ENCODE results near the gene MYMX. TPM values are rescaled to one million over a fixed set of nuclear protein-coding genes. Genes with fewer than 3 reads are reported as not detected.
A peak's percentile ranks its signal among the peaks of the same experiment; 100 is the strongest.

The MYMX gene
- total RNA-seq (2016; rRNA removed; fragmentation: Illumina TruSeq; extraction: Trizol) (not detected in 2 replicates), polyA plus RNA-seq (2011; rRNA removed) (0.14 TPM in 1 of 2 replicates, not detected in the other), polyA minus RNA-seq (2011; rRNA and poly(A)+ RNA removed; ENCODE audit: low replicate concordance) (not detected in 2 replicates), Bru-seq, nascent RNA (not detected), BruChase-seq, experiment 1, labeled RNA remaining after a 6-hour chase (percentile 23 among the genes with signal in this experiment), BruChase-seq, experiment 2, labeled RNA remaining after a 2-hour chase (not detected)
- total RNA-seq (2016; cell fraction: cytosol; rRNA removed; fragmentation: Illumina TruSeq; extraction: Trizol; ENCODE audit: low read depth): not detected in 2 replicates
- not detected in 2 replicates for total RNA-seq (2016; cell fraction: insoluble cytoplasmic fraction; rRNA removed; fragmentation: Illumina TruSeq; extraction: Trizol)
- not detected in 2 replicates for total RNA-seq (2016; cell fraction: membrane; rRNA removed; fragmentation: Illumina TruSeq; extraction: Trizol)
- total RNA-seq (2016; cell fraction: nucleus; rRNA removed; fragmentation: Illumina TruSeq; extraction: Trizol): not detected in 2 replicates
- polyA plus RNA-seq (2011; cell fraction: cytosol; rRNA removed): 0.09 TPM in 1 of 2 replicates, not detected in the other
- 0.24 TPM in 1 of 2 replicates, not detected in the other for polyA plus RNA-seq (2011; cell fraction: nucleus; rRNA removed)
- polyA plus RNA-seq (2012): not detected in 2 replicates
- not detected in 2 replicates for polyA plus RNA-seq (2016; cell fraction: cytosol; fragmentation: Illumina TruSeq; extraction: Trizol; ENCODE audit: low read depth)
- polyA plus RNA-seq (2016; cell fraction: insoluble cytoplasmic fraction; fragmentation: Illumina TruSeq; extraction: Trizol; ENCODE audit: low read depth): not detected in 2 replicates
- not detected in 2 replicates for polyA plus RNA-seq (2016; cell fraction: membrane; fragmentation: Illumina TruSeq; extraction: Trizol; ENCODE audit: low read depth)
- polyA plus RNA-seq (2016; cell fraction: nucleus; fragmentation: Illumina TruSeq; extraction: Trizol; ENCODE audit: insufficient read depth, low read depth): not detected in 2 replicates
- not detected in 2 replicates for polyA minus RNA-seq (2011; cell fraction: cytosol; rRNA and poly(A)+ RNA removed)
- not detected in 2 replicates for polyA minus RNA-seq (2011; cell fraction: nucleus; rRNA and poly(A)+ RNA removed)
- long read RNA-seq, experiment 1: 0 reads
- long read RNA-seq, experiment 2: 0 reads

- ChIA-PET POLR2A (interaction anchor here (0.6 to 1.2 kb wide), 3 partner anchors 21 to 24 kb away, joined by 3 to 5 read pairs (median 5); no protein-coding TSS in a partner anchor), CTCF (ENCODE audit: low intra/inter-chr PET ratio, low total read pairs) (no interaction called here)
- H2AFZ ChIP-seq (ENCODE audit: low read length): no peak within 1 kb of the TSS
Measured at GRCh38 chr6:44216677-44217331, at the start of gene MYMX. TSS of gene MYMX (plus strand) at chr6:44216926. CDS start at chr6:44217472, 546 bp downstream.

More at GRCh38 chr6:44216677-44217331, at the start of gene MYMX:
- WGBS (ENCODE audit: low lambda C conversion rate): under 1% methylated on average over 7 of the region's 7 CpGs
- Histone ChIP-seq H3K4me1 (ENCODE audit: insufficient read depth, low read length) (peaks cover 63% of the 10 kb centered on the region), H4K20me1 (ENCODE audit: insufficient read depth, low read length) (no peaks in the 10 kb centered on the region), H3K27ac (ENCODE audit: extremely low read length, insufficient read depth, low read length) (no peak within 1 kb of the TSS), H3K4me3 (replicated peaks in 1 of 3; ENCODE audit: insufficient read depth in 1 of 3, low read depth in 2 of 3, low read length in 3 of 3) (peak within 1 kb of the TSS in 2 of 3 experiments; percentile 10 to 53; a peak in 3 of 6 replicates), H3K36me3 (replicated peaks in 1 of 2; ENCODE audit: control insufficient read depth in 1 of 2, insufficient read depth in 2 of 2, low read length in 2 of 2) (no peaks in the 10 kb centered on the region), H3K9me3 (ENCODE audit: low read length) (no peaks in the 10 kb centered on the region), H3K4me2 (ENCODE audit: low read depth, low read length) (peak within 1 kb of the TSS; percentile 82), H3K9ac (ENCODE audit: insufficient read depth, low read depth, low read length) (peak within 1 kb of the TSS; percentile 14; the same call in 1 of the 2 replicates), H3K27me3 (ENCODE audit: control insufficient read depth in 1 of 2, insufficient read depth in 2 of 2, low read length in 2 of 2) (peaks cover 0 to 26% of the 10 kb centered on the region in 2 experiments; a peak in 4 of 5 replicates), H3K79me2 (ENCODE audit: insufficient read depth, low read length) (no peaks in the 10 kb centered on the region)
- ATAC-seq (no peak), DNase-seq (ENCODE audit: low spot score) (no peak), FAIRE-seq (no peak)
- intact Hi-C loops (cut with micrococcal nuclease; ENCODE audit: unreplicated experiment) (no loop called here), in situ Hi-C loops (cut with HindIII; ENCODE audit: extremely low pct_ligation_motif_present, low pct_unique_long_range_greater_than_20kb) (no loop called here)
- no TSS peak for BruUV-seq (replicated peaks)
- TF ChIP-seq ZNF563 (CRISPR knock-in tag; IDR thresholded peaks at IDR 0.05): 0 out of 2 replicates have a peak, but pooled peaks have one; percentile 39
- TF ChIP-seq PATZ1 (CRISPR knock-in tag; IDR thresholded peaks at IDR 0.05): 0 out of 2 replicates have a peak, but pooled peaks have one; percentile 29
- TF ChIP-seq MIXL1 (CRISPR knock-in tag; IDR thresholded peaks at IDR 0.05): no peak
